ENCODE results near the gene C11orf52.
"Not testable (repeated sequence)": the region's sequence is repeated elsewhere in the genome, so short reads cannot be mapped to it uniquely, and the experiment has no call there.

C11orf52 gene

DNA sequence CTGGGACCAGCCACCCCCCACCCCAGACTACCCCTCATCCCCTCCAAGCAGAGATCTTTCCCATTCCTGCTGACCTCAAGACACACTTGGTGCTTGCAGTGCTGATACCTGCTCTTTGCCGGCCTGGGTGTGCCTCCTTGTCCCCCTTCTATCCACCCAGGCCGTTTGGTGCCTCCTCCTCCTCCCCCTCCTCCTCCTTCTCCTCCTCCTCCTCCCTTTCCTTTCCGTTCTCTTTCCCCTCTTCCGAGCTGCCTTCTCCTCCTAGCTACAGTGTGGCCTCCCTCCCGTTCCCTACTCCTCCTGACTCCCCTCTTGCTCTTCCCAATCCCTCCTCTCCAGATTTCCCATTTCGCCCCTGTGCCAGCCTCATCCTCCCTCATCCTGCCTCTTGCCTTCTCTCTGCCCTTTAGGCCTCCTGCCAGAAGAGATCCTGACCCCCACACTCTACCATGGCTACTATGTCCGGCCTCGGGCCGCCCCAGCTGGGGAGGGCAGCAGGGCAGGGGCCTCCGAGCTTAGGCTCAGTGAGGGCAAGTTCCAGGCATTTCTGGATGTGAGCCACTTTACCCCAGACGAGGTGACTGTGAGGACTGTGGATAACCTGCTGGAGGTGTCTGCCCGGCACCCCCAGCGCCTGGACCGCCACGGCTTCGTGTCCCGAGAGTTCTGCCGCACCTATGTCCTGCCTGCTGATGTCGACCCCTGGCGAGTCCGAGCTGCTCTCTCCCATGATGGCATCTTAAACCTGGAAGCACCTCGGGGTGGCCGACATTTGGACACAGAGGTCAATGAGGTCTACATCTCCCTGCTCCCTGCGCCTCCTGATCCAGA is 5.5 kb upstream of the C11orf52 start:
- no peak for DNase-seq

DNA sequence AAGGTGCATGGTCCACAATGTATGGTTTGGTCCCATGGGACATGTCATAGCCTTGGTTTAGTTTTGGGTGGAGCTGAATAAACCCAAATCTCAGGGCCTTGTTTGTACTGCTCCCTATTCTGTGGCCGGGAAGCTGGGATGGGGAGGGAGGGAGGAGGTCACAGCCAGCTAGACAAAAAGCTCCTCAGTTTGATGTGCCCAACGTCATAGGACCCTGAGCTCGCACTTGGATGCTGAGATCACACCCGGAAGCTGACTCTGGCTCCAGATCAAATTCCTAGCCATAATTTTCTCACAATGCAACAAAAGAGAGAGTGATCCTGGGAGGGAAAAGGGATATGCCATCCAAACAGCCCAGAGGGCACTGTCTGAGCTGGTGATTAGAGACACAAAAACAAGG is 4.7 kb upstream of the C11orf52 start:
- DNase-seq, result no peak

DNA sequence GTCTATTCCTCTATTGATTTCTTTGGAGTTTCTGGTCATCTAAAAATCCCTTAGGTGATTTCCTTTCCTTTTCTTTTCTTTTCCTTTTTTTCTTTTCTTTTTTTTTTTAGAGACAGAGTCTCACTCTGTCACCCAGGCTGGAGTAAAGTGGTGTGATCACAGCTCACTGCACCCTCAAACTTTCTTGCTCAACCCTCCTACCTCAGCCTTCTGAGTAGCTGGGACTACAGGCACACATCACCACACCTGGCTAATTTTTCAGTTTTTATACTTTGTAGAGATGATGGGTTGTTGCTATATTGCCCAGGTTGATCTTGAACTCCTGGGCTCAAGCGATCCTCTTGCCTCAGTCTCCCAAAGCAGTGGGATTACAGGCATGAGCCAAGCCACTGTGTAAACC is 1.9 kb upstream of the C11orf52 start:
- DNase-seq, result no peak

DNA sequence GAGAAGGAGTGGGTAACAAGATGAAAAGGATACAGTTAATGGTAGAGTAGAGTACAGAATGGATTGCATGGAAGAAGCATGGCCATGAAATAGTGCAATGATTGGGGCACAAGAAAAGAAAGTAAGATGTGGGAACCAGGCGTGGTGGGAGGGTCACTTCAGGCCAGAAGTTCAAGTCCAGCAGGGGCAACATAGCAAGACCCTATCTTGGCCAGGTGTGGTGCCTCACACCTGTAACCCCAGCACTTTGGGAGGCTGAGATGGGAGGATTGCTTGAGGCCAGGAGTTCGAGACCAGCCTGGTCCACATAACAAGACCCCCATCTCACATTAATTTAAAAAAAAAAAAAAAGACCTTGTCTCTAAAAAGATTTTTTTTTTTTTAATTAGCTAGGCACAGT is 1.4 kb upstream of the C11orf52 start:
- DNase-seq, result no peak

DNA sequence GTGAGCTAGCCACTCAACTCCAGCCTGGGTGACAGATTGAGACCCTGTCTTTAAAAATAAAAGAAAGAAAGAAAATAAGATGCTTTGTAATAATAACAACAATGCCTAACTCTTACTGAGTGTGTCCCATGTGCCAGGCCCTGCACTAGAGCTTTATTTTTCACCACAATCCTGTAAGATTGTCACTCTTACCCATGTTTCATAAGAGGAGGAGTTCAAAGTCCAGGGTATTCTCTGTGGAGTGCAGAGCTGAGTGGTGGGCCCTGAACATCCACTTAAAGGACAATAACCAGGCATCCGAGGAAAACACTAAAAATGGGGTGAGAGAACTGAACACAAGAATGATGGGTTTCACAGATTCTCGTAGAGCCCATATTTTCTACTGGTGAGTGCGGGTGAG is 925 bp upstream of the C11orf52 start:
- DNase-seq, result no peak

DNA sequence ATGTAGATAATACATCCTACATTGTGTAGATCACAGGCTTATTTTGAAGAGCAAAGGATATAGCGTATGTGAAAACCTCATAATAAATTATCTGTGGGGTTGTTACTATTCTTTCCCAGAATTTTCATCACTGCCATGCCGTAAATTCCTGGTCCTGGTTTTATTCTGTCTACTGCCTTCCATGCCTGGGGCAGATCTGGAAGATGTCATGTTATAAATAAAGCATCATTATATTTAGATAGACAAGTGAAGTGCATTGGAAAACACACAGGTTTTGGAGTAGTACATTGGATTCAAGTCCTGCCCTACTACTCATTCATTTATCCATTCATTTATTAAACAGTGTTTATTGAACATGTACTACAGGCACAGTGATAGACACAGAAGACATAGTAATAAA is 2.2 kb downstream of the C11orf52 start:
- no peak for DNase-seq

DNA sequence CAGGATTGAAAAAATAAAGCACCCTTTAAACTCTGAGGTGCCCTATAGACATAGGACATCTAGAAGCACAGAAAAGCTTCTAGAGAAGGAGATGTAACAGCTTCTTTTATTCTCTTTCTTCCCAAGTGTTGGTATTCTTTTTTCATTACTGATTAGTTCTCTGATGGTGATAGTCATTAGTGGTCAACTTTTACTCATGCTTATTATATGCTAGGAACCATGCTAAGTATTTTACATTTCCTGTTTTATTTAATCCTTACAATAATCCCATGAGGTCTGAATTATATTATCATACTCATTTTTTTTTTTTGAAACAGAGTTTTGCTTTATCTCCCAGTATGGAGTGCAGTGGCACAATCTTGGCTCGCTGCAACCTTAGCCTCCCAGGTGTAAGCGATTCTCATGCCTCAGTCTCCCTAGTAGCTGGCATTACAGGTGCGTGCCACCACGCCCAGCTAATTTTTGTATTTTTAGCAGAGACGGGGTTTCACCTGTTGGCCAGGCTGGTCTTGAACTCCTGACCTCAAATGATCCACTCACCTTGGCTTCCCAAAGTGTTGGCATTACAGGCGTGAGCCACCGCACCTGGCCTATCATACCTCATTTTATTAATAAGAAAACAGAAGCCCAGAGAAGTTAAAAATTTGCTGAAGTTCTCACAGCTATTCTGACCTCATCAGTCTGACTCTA is 3.0 kb downstream of the C11orf52 start:
- no peak for DNase-seq

DNA sequence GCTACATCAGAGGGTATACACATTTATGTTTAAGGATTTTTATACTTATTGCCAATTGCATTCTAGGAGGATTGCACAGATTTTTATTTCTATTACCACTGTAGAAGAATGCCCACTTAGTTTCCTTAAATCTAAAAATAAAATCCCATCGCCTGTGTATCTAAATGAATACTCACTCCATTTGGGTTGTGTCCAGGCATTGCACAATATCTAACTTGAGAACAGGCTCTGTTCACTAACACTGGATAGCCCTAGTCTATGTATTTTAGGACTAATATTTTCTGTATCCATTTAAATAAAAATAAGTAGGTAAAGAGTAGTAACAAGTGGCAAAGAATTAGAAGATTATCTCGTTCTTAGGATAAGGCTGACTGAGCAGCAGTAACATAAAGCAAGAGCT is 4.1 kb downstream of the C11orf52 start:
- DNase-seq, result no peak

DNA sequence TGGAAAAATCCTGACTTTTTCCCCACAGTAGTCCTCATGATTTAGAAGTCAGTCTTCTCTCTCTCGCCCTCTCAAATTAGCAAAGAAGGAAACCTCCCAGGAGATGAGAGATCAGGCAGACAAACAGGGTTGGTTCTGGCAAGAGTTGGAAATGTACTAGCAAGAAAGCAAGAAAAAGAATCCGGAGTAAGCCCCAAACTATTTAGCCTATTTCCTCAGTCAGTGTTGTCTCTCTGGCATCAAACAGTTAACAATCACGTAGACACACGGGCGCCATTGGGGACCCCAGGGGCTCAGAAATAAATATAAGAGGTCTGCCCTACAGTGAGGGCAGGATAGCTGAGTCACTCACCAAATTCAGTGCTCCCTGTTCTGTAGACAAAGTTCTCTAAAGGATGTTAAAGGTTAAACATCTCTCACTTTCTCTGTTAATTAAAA is 4.7 kb downstream of the C11orf52 start:
- DNase-seq, result no peak

DNA sequence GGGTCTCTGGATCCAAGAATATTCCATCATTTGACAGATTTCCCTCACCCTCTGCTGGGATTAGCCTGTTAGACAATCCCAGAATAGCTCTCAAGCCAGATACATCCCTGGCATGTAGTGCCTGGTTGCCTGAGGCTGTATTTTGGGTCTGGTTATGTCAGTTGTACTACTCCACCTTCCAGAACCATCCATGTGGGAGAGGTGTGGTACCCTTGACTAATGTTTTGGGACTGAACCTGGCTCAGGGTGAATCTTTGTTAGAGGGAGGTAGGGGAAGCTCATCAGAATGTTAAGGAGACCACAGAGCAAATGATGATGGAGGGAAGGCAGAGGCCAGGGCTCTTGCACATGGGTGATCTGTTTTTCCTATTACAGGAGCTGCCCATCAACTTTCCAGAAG is 5.2 kb downstream of the C11orf52 start:
- no peak for DNase-seq

DNA sequence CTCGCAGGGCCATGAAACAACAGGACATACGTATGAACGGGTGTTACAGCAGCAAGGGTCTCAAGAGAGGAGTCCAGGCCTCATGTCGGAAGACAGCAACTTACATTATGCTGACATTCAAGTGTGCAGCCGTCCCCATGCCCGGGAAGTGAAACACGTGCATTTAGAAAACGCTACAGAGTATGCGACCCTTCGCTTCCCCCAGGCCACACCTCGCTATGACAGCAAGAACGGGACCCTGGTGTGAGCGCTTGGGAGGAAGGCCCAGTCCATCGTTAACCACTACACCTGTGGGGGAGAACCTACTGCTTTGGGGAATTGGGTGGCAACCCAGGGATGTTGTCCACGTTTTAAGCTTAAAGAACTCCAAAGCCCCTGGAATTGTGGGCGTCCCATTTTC is 7.2 kb downstream of the C11orf52 start:
- no peak for DNase-seq

DNA sequence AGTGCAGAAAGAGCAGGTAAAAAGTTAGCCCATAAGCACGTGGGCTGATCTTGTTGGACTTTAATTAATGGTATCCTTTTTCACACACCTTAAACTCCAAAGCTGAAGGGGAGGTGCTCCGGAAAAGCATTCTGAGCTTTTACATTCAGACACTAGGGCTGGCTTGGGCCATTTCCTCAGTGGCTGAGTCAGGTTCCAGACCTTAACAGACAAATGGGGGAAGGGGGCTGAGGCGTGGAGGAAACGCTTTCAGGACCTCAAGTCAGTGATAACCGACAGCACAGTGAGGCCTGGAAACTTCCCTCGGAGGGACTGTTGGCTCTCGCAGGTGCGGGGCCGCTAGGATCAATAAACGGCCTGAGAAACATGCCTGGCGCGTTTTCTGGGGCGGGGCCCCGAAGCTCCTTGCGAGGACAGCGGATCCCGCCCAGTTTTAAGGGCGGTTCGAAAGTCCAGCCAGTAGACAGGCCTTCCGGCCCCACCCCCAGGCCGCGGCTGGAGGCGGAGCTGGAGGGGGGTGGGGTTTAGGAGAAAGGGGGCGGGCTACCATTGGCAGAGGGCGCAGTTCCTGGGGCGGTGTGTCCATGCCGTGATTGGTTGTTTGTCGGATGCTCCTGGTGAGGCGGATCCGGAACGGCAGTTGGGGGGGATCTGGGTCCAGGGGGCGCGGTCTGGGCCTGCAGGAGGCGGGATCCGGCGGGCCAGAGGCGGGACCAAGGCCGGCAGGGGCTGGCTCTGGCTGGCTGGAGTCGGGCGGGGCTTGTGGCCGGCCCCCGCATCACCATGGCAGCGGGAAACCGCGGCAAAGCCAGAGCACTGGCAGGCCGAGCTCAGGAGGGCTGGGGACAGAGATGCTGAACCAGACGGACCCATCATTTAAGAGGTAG is 8.0 kb downstream of the C11orf52 start:
- peak; percentile 97 for DNase-seq

DNA sequence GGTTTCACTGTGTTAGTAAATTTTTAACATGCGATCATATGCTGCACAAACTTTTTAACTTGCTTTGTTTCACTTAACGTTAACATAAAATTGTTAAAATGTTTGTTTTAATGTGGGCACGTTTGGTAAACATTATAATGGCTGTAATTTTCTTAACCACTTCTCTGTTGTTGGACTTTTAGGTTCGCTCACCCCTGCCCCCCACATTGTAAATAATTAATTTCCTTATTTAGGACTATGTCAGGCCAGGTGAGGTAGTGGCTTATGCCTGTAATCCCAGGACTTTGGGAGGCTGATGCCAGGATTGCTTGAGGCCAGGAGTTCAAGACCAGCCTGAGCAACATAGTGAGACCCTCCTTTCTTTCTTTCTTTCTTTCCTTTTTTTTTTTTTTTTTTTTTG is 11.8 kb downstream of the C11orf52 start:
- no peak for DNase-seq

DNA sequence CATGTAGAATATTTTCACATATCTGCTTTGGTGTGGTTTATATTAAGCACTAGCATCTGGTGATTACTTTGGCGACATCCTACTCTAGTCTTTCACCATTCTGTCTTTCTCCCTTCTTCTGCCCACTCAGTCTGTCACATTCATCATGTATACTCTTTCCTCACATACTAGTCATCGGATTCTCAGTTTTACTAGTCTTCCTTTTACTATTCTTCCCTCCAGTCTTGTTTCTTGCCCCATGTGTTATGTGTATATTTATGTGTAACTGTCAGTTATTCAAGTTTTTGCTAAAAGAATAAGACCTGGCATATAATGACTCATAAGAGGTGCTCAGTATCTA is 13.9 kb downstream of the C11orf52 start:
- no peak for DNase-seq

DNA sequence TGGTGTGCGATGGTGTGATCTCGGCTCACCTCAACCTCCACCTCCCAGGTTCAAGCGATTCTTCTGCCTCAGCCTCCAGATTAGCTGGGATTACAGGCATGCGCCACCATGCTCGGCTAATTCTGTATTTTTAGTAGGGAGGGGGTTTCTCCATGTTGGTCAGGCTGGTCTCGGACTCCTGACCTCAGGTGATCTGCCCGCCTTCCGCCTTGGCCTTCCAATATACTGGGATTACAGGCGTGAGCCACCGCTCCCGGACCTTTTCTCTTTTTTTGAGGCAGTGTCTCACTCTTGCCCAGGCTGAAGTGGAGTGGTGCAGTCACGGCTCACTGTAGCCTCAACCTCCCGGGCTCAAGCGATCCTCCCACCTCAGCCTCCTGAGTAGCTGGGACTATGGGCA is 14.5 kb downstream of the C11orf52 start:
- DNase-seq, result not testable (repeated sequence)

DNA sequence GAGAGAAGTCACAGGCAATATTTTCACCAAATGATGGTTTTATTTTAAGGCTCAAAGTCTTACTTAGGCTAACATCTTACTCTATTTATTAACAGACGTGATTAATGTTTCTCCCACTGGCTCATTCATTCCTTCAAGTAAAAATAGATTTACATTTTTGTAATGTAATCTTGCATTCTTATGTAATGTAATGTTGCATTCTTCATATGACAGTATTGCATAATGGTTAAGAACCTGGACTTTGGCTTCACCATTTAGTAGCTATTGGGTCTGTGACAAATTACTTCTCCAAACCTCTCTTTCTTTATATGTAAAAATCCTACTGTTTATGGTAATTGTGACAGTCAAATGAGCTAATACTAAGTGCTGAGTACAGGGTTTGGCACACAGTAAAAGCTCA is 15.2 kb downstream of the C11orf52 start:
- no peak for DNase-seq

DNA sequence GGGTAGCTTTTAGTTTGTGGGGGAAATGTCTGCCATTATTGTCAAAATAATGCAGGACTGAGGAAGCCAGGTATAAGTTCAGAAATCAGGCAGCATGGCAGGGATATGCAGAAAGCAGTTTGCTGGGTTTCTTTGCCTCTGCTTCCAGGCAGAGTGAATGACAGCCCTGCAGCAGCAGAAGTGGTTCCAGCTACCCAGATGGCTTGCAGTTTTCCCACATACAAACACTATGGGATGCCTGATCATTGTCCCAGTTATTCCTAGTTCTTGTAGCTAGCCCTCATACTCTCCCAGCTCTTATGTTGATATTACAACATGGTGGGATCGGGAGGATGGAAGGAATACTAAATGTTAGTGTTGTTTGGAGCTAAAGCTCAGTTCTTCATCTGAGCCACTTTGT is 15.6 kb downstream of the C11orf52 start:
- DNase-seq, result no peak

DNA sequence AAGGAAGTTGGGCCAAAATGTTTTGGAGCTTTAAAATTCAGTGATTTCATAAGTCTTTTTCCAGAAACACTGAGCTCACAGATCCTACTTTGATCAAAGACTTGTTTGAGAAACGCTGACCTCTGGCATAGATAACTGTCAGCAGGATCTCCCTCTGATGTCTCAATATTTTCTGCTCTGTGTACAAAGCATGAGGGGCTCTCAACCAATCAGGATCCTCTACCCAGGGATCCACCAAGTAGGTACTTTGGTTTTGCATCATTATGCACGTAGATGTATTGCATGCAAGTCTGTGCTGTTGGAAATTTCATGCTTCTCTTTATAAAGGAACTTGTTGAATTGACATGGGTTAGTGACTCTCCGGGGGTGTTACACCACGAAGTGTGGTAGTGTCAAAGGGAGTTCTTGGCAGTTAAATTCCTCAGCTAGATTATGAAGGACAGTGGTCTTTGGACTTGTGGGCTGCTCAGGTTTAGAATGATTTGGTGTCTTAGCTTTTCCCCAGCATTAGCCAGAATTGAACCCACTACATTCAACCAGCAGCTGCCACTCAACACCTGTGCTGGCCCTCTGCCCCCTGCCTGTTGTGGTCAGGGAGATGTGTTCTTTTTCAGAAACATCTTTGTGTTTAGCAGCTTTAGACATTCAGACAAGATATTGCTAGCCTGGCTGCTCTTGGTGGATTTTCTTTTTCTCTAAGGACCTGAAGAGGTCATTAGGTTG is 16.8 kb downstream of the C11orf52 start:
- no peak for DNase-seq

DNA sequence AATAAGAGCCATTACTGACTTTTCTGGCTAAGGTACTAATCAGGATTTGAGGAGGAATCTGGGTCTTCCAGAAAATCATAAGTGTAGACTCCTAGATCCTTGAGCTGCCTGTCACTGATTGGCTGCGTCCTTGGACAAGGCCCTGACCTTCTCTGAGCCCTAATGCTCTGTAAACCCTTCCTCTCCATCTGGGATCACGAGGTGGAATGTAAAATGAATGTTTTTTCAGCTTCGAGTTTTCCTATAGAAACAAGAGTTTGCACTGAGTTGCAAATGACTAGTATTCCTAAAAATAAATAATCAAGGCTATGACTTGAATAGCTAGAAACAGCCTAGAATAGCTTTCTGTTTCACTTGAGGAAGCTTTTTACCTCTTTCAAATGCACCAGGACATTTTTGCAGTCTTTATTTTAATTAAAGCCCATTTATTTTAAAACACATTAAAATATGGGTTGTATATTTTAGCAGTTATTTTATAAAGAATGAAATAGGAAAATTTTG is 17.4 kb downstream of the C11orf52 start:
- no peak for DNase-seq

DNA sequence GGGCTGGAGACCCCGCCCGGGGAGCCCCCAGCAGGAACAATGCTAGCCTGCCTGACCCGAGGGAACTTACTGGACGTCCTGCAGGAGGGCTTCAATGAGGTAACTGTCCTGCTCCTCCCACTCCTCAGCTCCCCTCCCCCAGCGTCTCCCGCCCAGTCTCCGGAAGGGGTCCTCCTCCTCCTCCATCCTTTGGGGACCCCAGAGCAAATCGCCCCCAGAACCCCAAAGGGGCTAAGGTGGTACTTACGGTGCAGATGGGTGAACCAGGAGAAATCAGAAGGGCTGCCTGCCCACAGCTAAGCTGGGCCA is 18.7 kb downstream of the C11orf52 start:
- no peak for DNase-seq

DNA sequence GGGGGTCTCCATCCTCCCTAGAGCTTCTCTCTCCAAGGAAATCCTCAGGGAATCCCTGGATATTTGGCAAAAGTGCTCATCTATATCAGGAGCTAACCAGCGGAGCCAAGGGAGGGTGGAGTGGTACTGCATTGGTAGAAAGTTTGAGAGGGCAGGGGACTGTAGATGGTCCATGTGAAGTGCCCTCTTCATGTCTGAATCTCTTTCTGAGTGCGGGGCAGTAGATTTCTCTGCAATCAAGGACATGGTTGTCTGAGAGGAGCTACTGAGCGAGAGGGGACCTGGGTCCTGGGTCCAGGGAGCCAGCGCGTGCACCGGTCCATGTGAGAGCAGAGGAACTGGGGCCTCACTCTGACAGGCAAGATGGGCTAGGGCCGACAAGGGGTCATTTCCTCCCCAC is 19.1 kb downstream of the C11orf52 start:
- no peak for DNase-seq

DNA sequence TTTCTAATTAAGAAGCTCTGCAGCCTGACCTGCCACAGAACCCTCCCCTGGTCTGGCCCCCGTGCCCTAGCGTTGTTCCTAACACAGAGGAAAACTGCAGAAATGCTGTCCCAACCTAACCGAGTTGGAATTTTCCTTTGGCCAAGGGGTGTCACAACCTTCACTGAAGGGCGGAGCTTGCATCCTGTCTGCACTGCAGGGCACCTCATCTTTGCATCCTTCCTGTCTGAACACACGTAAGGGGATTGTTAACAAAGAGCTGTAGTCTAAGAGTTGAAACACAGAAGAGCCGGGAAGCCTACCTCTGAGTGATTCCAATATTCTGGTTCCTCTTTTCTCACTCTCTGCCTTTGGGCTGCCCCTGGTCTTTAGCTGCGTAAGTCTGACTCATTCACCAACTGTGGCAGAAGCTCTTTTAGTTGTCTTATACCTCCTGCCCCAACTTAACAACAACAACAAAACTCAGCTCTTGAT is 20.0 kb downstream of the C11orf52 start:
- peak; percentile 62 for DNase-seq

Measured in hematopoietic multipotent progenitor cell treated with erythropoietin and hydrocortisone succinate and interleukin-3 and kit ligand, for 6 days (in vitro differentiated cells).